ENCODE data around the gene RAB44.
"Not testable (repeated sequence)": the region's sequence is repeated elsewhere in the genome, so short reads cannot be mapped to it uniquely, and the experiment has no call there.

The RAB44 gene

GRCh38 chr6:36697481-36697903 is at the start of gene RAB44:
TSS of gene RAB44 (plus strand) at chr6:36697826. CDS start at chr6:36704236, 6,410 bp downstream.
- no peak for DNase-seq

GRCh38 chr6:36649086-36649485 is 48.5 kb upstream of the RAB44 start:
- DNase-seq: no peak

GRCh38 chr6:36649701-36650484 is 47.7 kb upstream of the RAB44 start:
- DNase-seq: no peak

- no peak for DNase-seq
Observed at GRCh38 chr6:36650848-36651478, 46.7 kb upstream of the RAB44 start.

GRCh38 chr6:36651659-36652379 is 45.8 kb upstream of the RAB44 start:
- no peak for DNase-seq

GRCh38 chr6:36654469-36654868 is 43.2 kb upstream of the RAB44 start:
- DNase-seq: not testable (repeated sequence)

- DNase-seq: no peak
Observed at GRCh38 chr6:36655085-36655724, 42.4 kb upstream of the RAB44 start.

- no peak for DNase-seq
Observed at GRCh38 chr6:36656441-36656840, 41.2 kb upstream of the RAB44 start.

- no peak for DNase-seq
Observed at GRCh38 chr6:36657271-36657670, 40.4 kb upstream of the RAB44 start.

GRCh38 chr6:36657942-36658544 is 39.6 kb upstream of the RAB44 start:
- DNase-seq: no peak

- DNase-seq: no peak
Observed at GRCh38 chr6:36659271-36659670, 38.4 kb upstream of the RAB44 start.

- DNase-seq: no peak
Observed at GRCh38 chr6:36660771-36661471, 36.7 kb upstream of the RAB44 start.

- DNase-seq: no peak
Observed at GRCh38 chr6:36662380-36662779, 35.2 kb upstream of the RAB44 start.

GRCh38 chr6:36662827-36663256 is 34.8 kb upstream of the RAB44 start:
- DNase-seq: no peak

- no peak for DNase-seq
Observed at GRCh38 chr6:36663504-36664446, 33.9 kb upstream of the RAB44 start.

GRCh38 chr6:36665180-36665579 is 32.4 kb upstream of the RAB44 start:
- DNase-seq: no peak

- no peak for DNase-seq
Observed at GRCh38 chr6:36666287-36666686, 31.3 kb upstream of the RAB44 start.

GRCh38 chr6:36666826-36667591 is 30.6 kb upstream of the RAB44 start:
- peak; percentile 93 for DNase-seq

- DNase-seq: no peak
Observed at GRCh38 chr6:36668591-36668990, 29.0 kb upstream of the RAB44 start.

GRCh38 chr6:36669002-36669401 is 28.6 kb upstream of the RAB44 start:
- DNase-seq: no peak

All from DMS79 (cell line).